HG02642 (cell line): ENCODE data around the gene MAP3K2.

Source experiments
- ATAC-seq: cut with Tn5 transposase; IDR thresholded peaks from one replicate; pipeline ENCODE4 v1.9.1; 2021; ENCODE audit warnings: mild to moderate bottlenecking; ENCODE audit not compliant: unreplicated experiment, poor library complexity

The MAP3K2 gene

GRCh38 chr2:127386764-127387654 is 766 bp downstream of the MAP3K2 start:
- ATAC-seq, result peak; percentile 73

GRCh38 chr2:127386246-127386645 is 1.5 kb downstream of the MAP3K2 start:
- ATAC-seq, result no peak

DNA sequence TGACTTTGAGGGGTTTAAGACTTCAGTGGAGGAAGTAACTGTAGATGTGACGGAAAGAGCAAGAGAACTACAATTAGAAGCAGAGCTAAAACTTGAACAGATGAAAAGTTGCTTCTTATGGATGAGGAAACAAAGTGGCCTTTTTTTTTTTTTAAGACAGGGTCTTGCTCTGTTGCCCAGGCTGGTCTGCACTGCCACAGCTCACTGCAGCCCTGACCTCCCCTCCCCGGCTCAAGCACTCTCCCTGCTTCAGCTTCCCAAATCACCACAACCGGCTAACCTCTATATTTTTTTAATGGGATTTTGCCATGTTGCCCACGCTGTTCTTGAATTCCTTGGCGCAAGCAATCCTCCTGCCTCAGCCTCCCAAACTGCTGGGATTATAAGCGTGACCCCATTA is 3.2 kb downstream of the MAP3K2 start:
- ATAC-seq, result no peak

GRCh38 chr2:127382831-127383230 is 4.9 kb downstream of the MAP3K2 start:
- ATAC-seq, result no peak

- ATAC-seq, result no peak
Measured at GRCh38 chr2:127381762-127382161, 6.0 kb downstream of the MAP3K2 start.

GRCh38 chr2:127379712-127380355 is 7.9 kb downstream of the MAP3K2 start:
- ATAC-seq, result no peak

DNA sequence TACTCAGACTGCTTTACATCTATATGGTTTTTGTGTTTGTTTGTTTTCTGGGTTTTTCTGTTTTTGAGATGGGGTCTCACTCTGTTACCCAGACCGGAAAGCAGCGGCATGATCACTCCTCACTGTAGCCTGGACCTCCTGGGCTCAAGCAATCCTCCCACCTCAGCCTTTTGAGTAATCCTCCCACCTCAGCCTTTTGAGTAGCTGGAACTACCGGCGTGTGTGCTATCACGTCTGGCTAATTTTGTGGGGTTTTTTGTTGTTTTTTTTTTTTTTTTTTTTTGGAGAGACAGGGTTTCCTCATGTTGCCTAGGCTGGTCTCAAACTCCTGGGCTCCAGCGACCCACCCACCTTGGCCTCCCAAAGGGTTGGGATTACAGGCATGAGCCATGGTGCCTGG is 9.1 kb downstream of the MAP3K2 start:
- no peak for ATAC-seq

GRCh38 chr2:127377262-127377661 is 10.5 kb downstream of the MAP3K2 start:
- no peak for ATAC-seq

GRCh38 chr2:127376257-127376656 is 11.5 kb downstream of the MAP3K2 start:
- no peak for ATAC-seq

DNA sequence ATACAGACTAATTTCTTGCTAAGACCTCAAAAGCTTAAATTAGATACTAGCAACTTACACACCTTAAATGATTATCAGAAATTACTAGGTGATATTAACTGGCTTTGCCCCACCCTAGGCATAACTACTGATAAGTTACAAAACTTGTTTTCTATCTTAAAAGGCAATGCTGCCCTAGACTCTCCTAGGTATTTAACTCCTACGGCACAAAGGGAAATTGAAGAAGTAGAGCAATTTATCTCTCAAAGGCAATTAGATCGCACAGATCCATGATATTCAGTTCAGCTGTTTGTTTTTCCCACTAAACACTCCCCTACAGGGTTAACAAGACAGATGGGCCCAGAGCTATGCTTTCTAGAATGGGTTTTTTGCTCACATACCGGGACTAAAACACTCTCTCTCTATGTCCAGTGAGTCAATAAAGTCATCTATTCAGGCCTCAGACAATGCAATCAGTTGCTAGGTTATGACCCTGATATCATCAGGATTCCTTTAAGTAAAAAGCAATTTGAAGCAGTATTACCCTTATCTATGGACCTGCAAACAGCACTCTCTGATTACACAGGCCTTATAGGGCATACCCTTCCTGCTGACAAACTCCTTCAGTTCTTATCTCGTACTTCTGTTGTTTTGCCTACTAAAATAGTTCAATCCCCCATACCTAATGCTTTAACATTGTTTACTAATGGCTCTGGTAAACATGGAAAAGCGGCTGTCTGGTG is 14.3 kb downstream of the MAP3K2 start:
- ATAC-seq, result no peak

DNA sequence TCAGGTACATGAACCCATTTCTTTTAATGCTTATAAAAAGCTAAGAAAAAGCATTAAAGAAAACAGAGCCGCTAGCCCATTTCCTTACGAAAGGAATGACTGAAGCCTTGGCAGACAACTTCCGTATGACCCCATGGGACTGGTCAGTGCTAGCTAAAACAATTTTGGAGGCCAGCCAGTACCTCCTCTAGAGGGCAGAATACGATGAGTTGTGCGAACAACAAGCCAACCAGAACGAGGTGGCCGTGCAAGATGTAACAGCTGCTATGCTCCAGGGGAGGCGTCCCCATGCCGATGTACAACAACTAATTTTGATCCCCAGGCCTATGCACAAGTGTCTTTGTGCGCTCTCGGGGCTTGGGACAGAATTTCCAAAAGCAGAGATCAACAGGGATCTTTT is 16.7 kb downstream of the MAP3K2 start:
- ATAC-seq, result no peak

- no peak for ATAC-seq
Measured at GRCh38 chr2:127370010-127370409, 17.8 kb downstream of the MAP3K2 start.

DNA sequence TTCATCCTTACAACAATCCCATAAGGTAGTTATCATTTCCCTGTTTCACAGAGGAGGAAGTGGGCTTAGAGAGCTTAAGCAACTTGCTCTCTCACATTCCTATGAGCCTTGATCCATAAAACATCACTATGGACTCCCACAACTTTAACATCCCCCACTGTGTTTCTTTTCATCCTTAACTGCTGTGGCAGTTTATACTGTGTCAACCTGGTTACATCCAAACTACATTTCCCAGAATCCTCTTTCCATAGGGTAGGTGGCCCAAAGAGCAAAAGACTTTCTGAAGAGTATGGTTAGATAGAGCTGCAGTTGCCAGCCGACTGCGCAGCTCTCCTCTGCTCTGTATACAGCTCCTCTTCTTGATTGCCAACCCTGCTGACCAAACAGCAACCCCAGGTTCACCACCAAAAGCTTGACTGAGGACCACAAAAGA is 22.5 kb downstream of the MAP3K2 start:
- no peak for ATAC-seq

- no peak for ATAC-seq
Measured at GRCh38 chr2:127362971-127363370, 24.8 kb downstream of the MAP3K2 start.

GRCh38 chr2:127361929-127362885 is 25.6 kb downstream of the MAP3K2 start:
- ATAC-seq, result no peak

DNA sequence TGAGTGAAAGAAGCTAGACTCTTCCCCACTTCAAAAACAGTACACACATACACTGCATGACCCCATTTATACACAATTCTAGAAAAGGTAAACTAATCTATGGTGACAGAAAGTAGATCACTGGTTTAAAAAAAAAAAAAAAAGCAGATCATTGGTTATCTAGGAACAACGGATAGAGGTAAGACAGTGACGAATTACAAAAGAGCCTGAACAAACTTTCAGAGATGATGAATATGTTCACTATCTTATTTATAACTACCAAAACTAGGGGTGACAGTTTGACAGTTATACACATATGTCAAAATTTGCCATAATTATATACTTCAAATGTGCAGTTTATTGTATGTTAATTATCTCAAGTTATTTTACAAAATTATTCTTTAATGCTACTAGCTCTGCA is 27.5 kb downstream of the MAP3K2 start:
- no peak for ATAC-seq

GRCh38 chr2:127359520-127359919 is 28.3 kb downstream of the MAP3K2 start:
- no peak for ATAC-seq

DNA sequence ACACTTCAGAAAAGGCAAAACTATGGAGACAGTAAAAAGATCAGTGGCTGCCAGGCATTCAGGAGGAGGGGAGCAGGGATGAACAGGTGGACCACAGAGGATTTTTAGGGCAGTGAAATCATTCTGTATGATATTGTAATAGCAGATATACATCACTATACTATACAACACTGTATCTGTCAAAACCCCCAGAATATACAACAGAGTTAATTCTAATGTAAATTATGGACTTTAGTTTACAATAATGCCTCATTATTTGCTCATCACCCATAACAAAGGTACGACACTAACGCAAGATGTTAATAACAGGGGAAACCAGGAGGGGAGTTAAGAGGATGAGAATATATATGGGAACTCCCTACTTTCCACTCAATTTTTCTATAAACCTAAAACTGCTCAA is 28.8 kb downstream of the MAP3K2 start:
- no peak for ATAC-seq

GRCh38 chr2:127358044-127358443 is 29.7 kb downstream of the MAP3K2 start:
- ATAC-seq, result no peak

GRCh38 chr2:127357591-127357990 is 30.2 kb downstream of the MAP3K2 start:
- ATAC-seq, result no peak
